GM18508 (cell line): ENCODE data around the gene CPA3.

Experiments used
- ATAC-seq: cut with Tn5 transposase; IDR thresholded peaks from one replicate; pipeline ENCODE4 v1.9.1; 2021; ENCODE audit warnings: moderate number of reproducible peaks; ENCODE audit not compliant: insufficient read depth, unreplicated experiment

Gene CPA3

GRCh38 chr3:148857316-148857715 lies 7.8 kb upstream of the CPA3 start:
- ATAC-seq: no peak

GRCh38 chr3:148861277-148861869 lies 3.7 kb upstream of the CPA3 start:
- peak; percentile 61 for ATAC-seq

GRCh38 chr3:148863297-148863696 lies 1.8 kb upstream of the CPA3 start:
- no peak for ATAC-seq

- ATAC-seq: no peak
These were observed 1.3 kb upstream of the CPA3 start for GRCh38 chr3:148863814-148864213.

- no peak for ATAC-seq
These were observed 1.2 kb downstream of the CPA3 start for GRCh38 chr3:148866261-148866660.

- ATAC-seq: no peak
These were observed 8.3 kb downstream of the CPA3 start for GRCh38 chr3:148873270-148873927.

GRCh38 chr3:148873977-148874376 lies 8.9 kb downstream of the CPA3 start:
- no peak for ATAC-seq

- no peak for ATAC-seq
These were observed 13.0 kb downstream of the CPA3 start for GRCh38 chr3:148878095-148878494.

- no peak for ATAC-seq
These were observed 14.2 kb downstream of the CPA3 start for GRCh38 chr3:148879256-148879655.

- ATAC-seq: no peak
These were observed 15.6 kb downstream of the CPA3 start for GRCh38 chr3:148880681-148881080.

GRCh38 chr3:148881286-148881685 lies 16.2 kb downstream of the CPA3 start:
- no peak for ATAC-seq

GRCh38 chr3:148882288-148882687 lies 17.2 kb downstream of the CPA3 start:
- no peak for ATAC-seq

GRCh38 chr3:148883163-148883562 lies 18.1 kb downstream of the CPA3 start:
- no peak for ATAC-seq

GRCh38 chr3:148884261-148884660 lies 19.2 kb downstream of the CPA3 start:
- ATAC-seq: no peak

- ATAC-seq: no peak
These were observed 24.7 kb downstream of the CPA3 start for GRCh38 chr3:148889828-148890227.

- no peak for ATAC-seq
These were observed 31.0 kb downstream of the CPA3 start for GRCh38 chr3:148896062-148896461.

GRCh38 chr3:148901987-148902791 lies 37.1 kb downstream of the CPA3 start:
- no peak for ATAC-seq

GRCh38 chr3:148903022-148903442 lies 37.9 kb downstream of the CPA3 start:
- no peak for ATAC-seq

GRCh38 chr3:148903941-148904340 lies 38.8 kb downstream of the CPA3 start:
- ATAC-seq: no peak

GRCh38 chr3:148906667-148907066 lies 41.6 kb downstream of the CPA3 start:
- no peak for ATAC-seq

- no peak for ATAC-seq
These were observed 46.1 kb downstream of the CPA3 start for GRCh38 chr3:148911173-148911572.
